ENCODE measurements around the gene UBAP2L. TPM values are rescaled to one million over a fixed set of nuclear protein-coding genes. Genes with fewer than 3 reads are reported as not detected.

UBAP2L gene
- 142 TPM for polyA plus RNA-seq (2013, experiment 1 of 2; ENCODE audit: insufficient read length)
- 142 TPM for polyA plus RNA-seq (2013, experiment 2 of 2; ENCODE audit: insufficient read length)

GRCh38 chr1:154220071-154220969, at the start of gene UBAP2L:
Gene UBAP2L, plus strand, starts transcription at chr1:154220955. Its CDS starts 4,169 bp downstream, at chr1:154225124.
- peak; percentile 100 for DNase-seq

- DNase-seq = no peak
Measured at GRCh38 chr1:154171223-154171583, 49.6 kb upstream of the UBAP2L start.

GRCh38 chr1:154171880-154172279, 48.9 kb upstream of the UBAP2L start:
- DNase-seq = no peak

GRCh38 chr1:154174654-154175053, 46.1 kb upstream of the UBAP2L start:
- no peak for DNase-seq

- peak; percentile 73 for DNase-seq
Measured at GRCh38 chr1:154176337-154176736, 44.4 kb upstream of the UBAP2L start.

- DNase-seq = no peak
Measured at GRCh38 chr1:154178013-154178412, 42.7 kb upstream of the UBAP2L start.

- DNase-seq = no peak
Measured at GRCh38 chr1:154178911-154179811, 41.6 kb upstream of the UBAP2L start.

GRCh38 chr1:154179946-154180687, 40.6 kb upstream of the UBAP2L start:
- DNase-seq = no peak

- DNase-seq = no peak
Measured at GRCh38 chr1:154181944-154182343, 38.8 kb upstream of the UBAP2L start.

GRCh38 chr1:154182344-154183045, 38.3 kb upstream of the UBAP2L start:
- peak; percentile 56 for DNase-seq

- DNase-seq = peak; percentile 96
Measured at GRCh38 chr1:154183046-154183915, 37.5 kb upstream of the UBAP2L start.

GRCh38 chr1:154186177-154186576, 34.6 kb upstream of the UBAP2L start:
- DNase-seq = peak; percentile 13

- no peak for DNase-seq
Measured at GRCh38 chr1:154186852-154187501, 33.8 kb upstream of the UBAP2L start.

- DNase-seq = no peak
Measured at GRCh38 chr1:154190550-154190949, 30.2 kb upstream of the UBAP2L start.

GRCh38 chr1:154191990-154192461, 28.7 kb upstream of the UBAP2L start, which contains the start of gene TPM3:
Gene TPM3, minus strand, starts transcription at chr1:154192100. Its CDS starts 82 bp downstream, at chr1:154192018.
- no peak for DNase-seq

- no peak for DNase-seq
Measured at GRCh38 chr1:154192476-154192875, 28.3 kb upstream of the UBAP2L start.

GRCh38 chr1:154193821-154194220, 26.9 kb upstream of the UBAP2L start:
- DNase-seq = no peak

GRCh38 chr1:154198756-154199562, 21.8 kb upstream of the UBAP2L start:
- DNase-seq = peak; percentile 64

GRCh38 chr1:154199563-154199879, 21.2 kb upstream of the UBAP2L start:
- DNase-seq = no peak
